HepG2 (cell line): Measurements from ENCODE around the gene PGPEP1. TPM values are rescaled to one million over a fixed set of nuclear protein-coding genes. Genes with fewer than 3 reads are reported as not detected.

Source experiments
- BHLHE40 ChIP-seq: IDR thresholded peaks from 2 replicates; pipeline ENCODE4 v1.6.1; 2011; ENCODE audit warnings: low read length, improper control_type of control experiment
- CREBL2 ChIP-seq: sonication (generic); formaldehyde crosslinking; IDR thresholded peaks from 2 replicates; pipeline ENCODE4 v1.8.1; 2023; ENCODE audit warnings: missing genetic modification reagents, mild to moderate bottlenecking, borderline replicate concordance
- EP300 ChIP-seq, 3 experiments: sonication (generic) in 1 of 3; formaldehyde crosslinking in 1 of 3; IDR thresholded peaks; 2 replicates each; pipeline versions ENCODE4 v1.5.1 to v1.6.1; 2011 to 2020; ENCODE audit warnings: low read depth in 2 of 3, low read length in 2 of 3, borderline replicate concordance in 1 of 3, improper control_type of control experiment in 1 of 3, mild to moderate bottlenecking in 1 of 3, missing genetic modification reagents in 1 of 3, moderate library complexity in 1 of 3
- HOXA7 ChIP-seq: sonication (generic); formaldehyde crosslinking; IDR thresholded peaks from 2 replicates; pipeline ENCODE4 v1.8.1; 2022; ENCODE audit warnings: mild to moderate bottlenecking, missing genetic modification reagents, moderate library complexity
- HOXA9 ChIP-seq: sonication (generic); formaldehyde crosslinking; IDR thresholded peaks from 2 replicates; pipeline ENCODE4 v1.8.1; 2022; ENCODE audit warnings: missing genetic modification reagents, mild to moderate bottlenecking, moderate library complexity, borderline replicate concordance
- IRF1 ChIP-seq: sonication (generic); formaldehyde crosslinking; IDR thresholded peaks from 2 replicates; pipeline ENCODE4 v1.4.0; 2020; ENCODE audit warnings: low read depth, mild to moderate bottlenecking, missing genetic modification reagents
- JUND ChIP-seq: sonication (generic); formaldehyde crosslinking; IDR thresholded peaks from 2 replicates; pipeline ENCODE4 v1.8.0; 2022; ENCODE audit warnings: mild to moderate bottlenecking, missing genetic modification reagents
- NBN ChIP-seq: fragments of 450-650 bp; conservative IDR thresholded peaks from 2 replicates; pipeline ENCODE4 v1.6.1; 2017
- NCOA2 ChIP-seq: sonication (generic); formaldehyde crosslinking; IDR thresholded peaks from 2 replicates; pipeline ENCODE4 v1.8.0; 2022; ENCODE audit warnings: inconsistent platforms
- NRL ChIP-seq: sonication (generic); formaldehyde crosslinking; IDR thresholded peaks from 2 replicates; pipeline ENCODE4 v1.5.0; 2020; ENCODE audit warnings: missing genetic modification reagents, mild to moderate bottlenecking, moderate library complexity, borderline replicate concordance
- REXO4 ChIP-seq: sonication (generic); formaldehyde crosslinking; IDR thresholded peaks from 2 replicates; pipeline ENCODE4 v1.8.0; 2022; ENCODE audit warnings: missing genetic modification reagents, mild to moderate bottlenecking, borderline replicate concordance
- RFX1 ChIP-seq: fragments of 450-650 bp; IDR thresholded peaks from 2 replicates; pipeline ENCODE4 v1.6.1; 2017
- SOX13 ChIP-seq, 3 experiments: fragments of 450-650 bp in 1 of 3; sonication (generic) in 1 of 3; formaldehyde crosslinking in 1 of 3; IDR thresholded peaks in 2 of 3; conservative IDR thresholded peaks in 1 of 3; 2 replicates each; pipeline versions ENCODE4 v1.5.0 to v1.6.1; 2016 to 2020; ENCODE audit warnings: antibody characterized with exemption in 1 of 3, mild to moderate bottlenecking in 1 of 3, missing compliant biosample characterization in 1 of 3, missing genetic modification reagents in 1 of 3, moderate library complexity in 1 of 3
- SOX6 ChIP-seq, 2 experiments: fragments of 450-650 bp in 1 of 2; sonication (generic) in 1 of 2; formaldehyde crosslinking in 1 of 2; IDR thresholded peaks; 2 replicates each; pipeline versions ENCODE4 v1.4.0 to v1.6.1; 2017 to 2020; ENCODE audit warnings: antibody characterized with exemption in 1 of 2, mild to moderate bottlenecking in 1 of 2, missing genetic modification reagents in 1 of 2
- ZBTB21 ChIP-seq: sonication (generic); formaldehyde crosslinking; IDR thresholded peaks from 2 replicates; pipeline ENCODE4 v1.4.0; 2020; ENCODE audit warnings: missing genetic modification reagents
- ZBTB8A ChIP-seq: sonication (generic); formaldehyde crosslinking; IDR thresholded peaks from 2 replicates; pipeline ENCODE4 v1.4.0; 2020; ENCODE audit warnings: mild to moderate bottlenecking, low read depth, missing genetic modification reagents, borderline replicate concordance
- ZNF317 ChIP-seq: sonication (generic); formaldehyde crosslinking; IDR thresholded peaks from 2 replicates; pipeline ENCODE4 v1.5.0; 2020; ENCODE audit warnings: mild to moderate bottlenecking, missing genetic modification reagents
- ZNF33A ChIP-seq: sonication (generic); formaldehyde crosslinking; IDR thresholded peaks from 2 replicates; pipeline ENCODE4 v1.5.1; 2020; ENCODE audit warnings: missing genetic modification reagents, mild to moderate bottlenecking, moderate library complexity, borderline replicate concordance
- ZNF367 ChIP-seq: sonication (generic); formaldehyde crosslinking; IDR thresholded peaks from 2 replicates; pipeline ENCODE4 v1.4.0; 2020; ENCODE audit warnings: missing genetic modification reagents, borderline replicate concordance
- ZNF430 ChIP-seq: sonication (generic); formaldehyde crosslinking; IDR thresholded peaks from 2 replicates; pipeline ENCODE4 v1.9.0; 2021; ENCODE audit warnings: mild to moderate bottlenecking, missing genetic modification reagents
- ZNF563 ChIP-seq: sonication (generic); formaldehyde crosslinking; IDR thresholded peaks from 2 replicates; pipeline ENCODE4 v1.8.0; 2022; ENCODE audit warnings: mild to moderate bottlenecking, moderate library complexity, missing genetic modification reagents
- ZNF597 ChIP-seq: sonication (generic); formaldehyde crosslinking; IDR thresholded peaks from 2 replicates; pipeline ENCODE4 v1.5.0; 2020; ENCODE audit warnings: missing genetic modification reagents
- ZNF773 ChIP-seq: sonication (generic); formaldehyde crosslinking; IDR thresholded peaks from 2 replicates; pipeline ENCODE4 v1.4.0; 2020; ENCODE audit warnings: missing genetic modification reagents, borderline replicate concordance
- ZNF816 ChIP-seq: sonication (generic); formaldehyde crosslinking; IDR thresholded peaks from 2 replicates; pipeline ENCODE4 v1.8.0; 2022; ENCODE audit warnings: missing genetic modification reagents, mild to moderate bottlenecking, borderline replicate concordance
- ZZZ3 ChIP-seq: sonication (generic); formaldehyde crosslinking; IDR thresholded peaks from 2 replicates; pipeline ENCODE4 v1.4.0; 2020; ENCODE audit warnings: missing genetic modification reagents, mild to moderate bottlenecking, borderline replicate concordance
- polyA plus RNA-seq, 8 experiments: library from polyadenylated mRNA; depleted of rRNA in 3 of 8; stranded (reverse) in 7 of 8; unstranded in 1 of 8; fragments of >200 nt; fragmentation: Illumina TruSeq in 4 of 8; extraction: Trizol in 4 of 8; gene quantifications; 2 replicates each; pipeline versions ENCODE4 v1.2.1 to v1.2.3, GENCODE V29; 2011 to 2016; ENCODE audit warnings: low read depth in 4 of 8, missing spikeins in 1 of 8, mixed read lengths in 1 of 8; ENCODE audit not compliant: insufficient read depth in 1 of 8
- total RNA-seq, 5 experiments: library from RNA; depleted of rRNA; stranded (reverse); fragments of >200 nt; fragmentation: Illumina TruSeq; extraction: Trizol; gene quantifications; 2 replicates each; pipeline ENCODE4 v1.2.3, GENCODE V29; 2016; ENCODE audit warnings: low read depth in 1 of 5

The PGPEP1 gene
- total and polyA plus RNA-seq, 2 of the 13 experiments (the other 11 are each of a cell fraction or from before 2014, with no cell fraction given), result 53.1 to 56.6 TPM

- TF ChIP-seq ZNF563 (CRISPR knock-in tag) (no peak), SOX13 (IDR thresholded peaks at IDR 0.05) (no peak), SOX13 (CRISPR knock-in tag; conservative IDR thresholded peaks at IDR 0.05 in 1 of 2, IDR thresholded peaks at IDR 0.05 in 1 of 2) (peak in 1 of 2 experiments; percentile 32; a peak in 1 of 4 replicates), IRF1 (0 out of 2 replicates have a peak, but pooled peaks have one; percentile 64), NCOA2 (CRISPR knock-in tag) (0 out of 2 replicates have a peak, but pooled peaks have one; percentile 13), EP300 (IDR thresholded peaks at IDR 0.05; ENCODE audit: low read depth in 2 of 2, low read length in 2 of 2) (peak in 1 of 2 experiments; percentile 11; a peak in 1 of 4 replicates), EP300 (CRISPR knock-in tag; IDR thresholded peaks at IDR 0.05; ENCODE audit: borderline replicate concordance) (no peak; the same call in 1 of the 2 replicates), ZNF773 (CRISPR knock-in tag) (peak; percentile 89; the same call in 1 of the 2 replicates), SOX6 (IDR thresholded peaks at IDR 0.05) (no peak), SOX6 (CRISPR knock-in tag; IDR thresholded peaks at IDR 0.05) (peak; percentile 75), ZNF597 (CRISPR knock-in tag) (no peak), BHLHE40 (0 out of 2 replicates have a peak, but pooled peaks have one; percentile 19), NRL (CRISPR knock-in tag) (peak; percentile 86), NBN (no peak), ZBTB21 (CRISPR knock-in tag) (no peak), HOXA9 (0 out of 2 replicates have a peak, but pooled peaks have one; percentile 68), RFX1 (no peak), ZZZ3 (CRISPR knock-in tag) (no peak), ZNF33A (CRISPR knock-in tag) (no peak), ZNF367 (CRISPR knock-in tag) (no peak), ZNF816 (CRISPR knock-in tag) (no peak), ZNF317 (CRISPR knock-in tag) (peak; percentile 68; the same call in 1 of the 2 replicates), ZBTB8A (CRISPR knock-in tag) (no peak), REXO4 (peak; percentile 18; the same call in 1 of the 2 replicates), ZNF430 (CRISPR knock-in tag) (peak; percentile 84; the same call in 1 of the 2 replicates), JUND (CRISPR knock-in tag) (0 out of 2 replicates have a peak, but pooled peaks have one; percentile 35), CREBL2 (CRISPR knock-in tag) (0 out of 2 replicates have a peak, but pooled peaks have one; percentile 40), HOXA7 (CRISPR knock-in tag) (peak; percentile 53; the same call in 1 of the 2 replicates)
Observed at GRCh38 chr19:18388100-18388959, 47.9 kb downstream of the PGPEP1 start (continued).
